OCI-LY1 (cell line): ENCODE results near the gene HDHD3.

Experiments used
- CTCF ChIP-seq: fragments of 200-600 bp; sonication (generic), shearing (Covaris generic); IDR thresholded peaks from 2 replicates; pipeline ENCODE4 v1.5.1; 2017; ENCODE audit warnings: mild to moderate bottlenecking, antibody characterized with exemption, low read length, moderate library complexity, mixed read lengths
- EZH2 ChIP-seq: fragments of 200-600 bp; sonication (generic), shearing (Covaris generic); IDR thresholded peaks from 2 replicates; pipeline ENCODE4 v1.8.0; 2017; ENCODE audit warnings: borderline replicate concordance, mixed run types, mild to moderate bottlenecking, antibody characterized with exemption, low read length, moderate library complexity, mixed read lengths

DNA sequence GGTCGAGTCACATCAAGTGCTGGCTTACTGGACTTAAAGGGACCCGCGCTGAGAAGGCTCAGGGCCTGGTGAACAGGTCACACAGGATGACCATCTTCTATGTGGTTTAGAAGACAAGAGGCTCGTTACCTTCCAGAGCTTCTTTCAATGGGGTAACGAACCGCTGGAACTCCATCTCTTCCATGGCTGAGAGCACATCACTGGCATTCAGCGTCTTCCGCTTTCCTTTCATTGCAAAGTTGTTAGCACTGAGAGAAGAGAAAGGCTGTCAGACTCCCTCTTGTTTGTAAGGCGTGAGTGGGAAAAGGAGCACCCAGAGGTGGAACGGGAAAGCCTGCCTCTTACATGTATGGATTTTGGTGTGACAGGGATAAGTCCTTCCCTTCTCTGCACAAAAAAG, 32.7 kb upstream of the HDHD3 start:
- TF ChIP-seq CTCF (no peak), EZH2 (no peak)
